Dermis blood vessel endothelial cell (primary cell): ENCODE measurements around the gene TRPM3. TPM values are rescaled to one million over a fixed set of nuclear protein-coding genes. Genes with fewer than 3 reads are reported as not detected.
A peak's percentile ranks its signal among the peaks of the same experiment; 100 is the strongest.

ENCODE experiments used
- DNase-seq: peaks from one replicate; pipeline ENCODE4 v3.0.0; 2010
- total RNA-seq: library from RNA; depleted of rRNA; stranded (reverse); fragments of >200 nt; gene quantifications from 2 replicates; pipeline ENCODE4 v1.2.3, GENCODE V29; 2014

TRPM3 gene
- total RNA-seq, 1 donor from 2014 or later = 1.4 TPM

DNA sequence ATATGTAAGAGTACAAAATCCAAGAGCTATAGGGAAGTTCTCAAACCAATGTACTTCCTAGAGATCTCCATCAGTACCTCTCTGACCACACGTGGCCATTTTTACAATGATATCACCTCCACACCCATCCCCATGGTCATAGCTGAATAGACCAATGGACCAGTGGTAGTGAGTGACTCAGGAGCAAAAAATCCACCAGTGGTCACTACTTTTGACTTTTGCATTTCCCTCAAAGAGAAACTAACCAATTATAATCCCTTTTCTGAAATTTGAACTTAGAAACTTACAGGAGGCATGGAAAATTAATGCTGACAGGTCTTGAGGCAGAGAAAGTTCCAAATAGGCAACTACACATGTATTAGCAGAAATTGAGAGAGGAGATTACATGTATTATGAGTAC lies 238.4 kb downstream of the TRPM3 start:
- DNase-seq = no peak

DNA sequence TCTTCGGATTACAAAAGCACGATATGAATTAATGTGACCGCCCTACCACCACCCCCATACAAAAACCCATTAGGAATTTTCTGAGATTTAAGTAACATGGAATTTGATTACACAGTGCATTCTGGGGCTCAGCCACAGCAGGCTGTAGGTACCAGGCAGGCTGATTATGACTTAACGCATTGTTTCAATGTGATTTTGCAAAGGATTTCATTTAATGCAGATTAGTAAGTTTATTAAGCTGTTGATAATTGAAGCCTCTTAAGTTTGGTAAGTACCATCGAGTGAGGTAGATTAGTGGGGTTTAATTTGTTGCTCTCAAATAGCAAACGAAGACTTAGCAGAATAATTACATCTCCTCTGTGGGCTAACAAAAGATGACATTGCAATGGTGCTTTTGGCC lies 240.1 kb downstream of the TRPM3 start:
- DNase-seq = no peak

DNA sequence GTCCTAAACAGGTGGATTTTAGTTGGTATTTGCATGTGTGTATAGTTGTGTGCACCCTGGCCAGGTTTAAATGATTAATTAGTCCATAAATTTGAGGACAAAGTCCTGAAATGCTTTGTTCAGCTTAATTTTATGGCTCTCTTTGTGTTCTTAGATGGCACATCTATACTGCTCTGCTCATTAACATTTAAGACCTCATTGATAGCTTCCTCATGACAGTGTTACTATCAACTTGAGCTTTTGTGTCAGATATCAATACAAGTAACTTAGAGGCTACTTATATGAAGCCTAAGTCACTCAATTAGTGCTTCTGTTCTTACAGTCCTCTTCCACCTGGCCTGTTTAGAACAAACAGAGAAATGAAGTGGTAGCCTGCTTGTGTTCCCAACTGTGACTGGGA lies 240.9 kb downstream of the TRPM3 start:
- DNase-seq = no peak

DNA sequence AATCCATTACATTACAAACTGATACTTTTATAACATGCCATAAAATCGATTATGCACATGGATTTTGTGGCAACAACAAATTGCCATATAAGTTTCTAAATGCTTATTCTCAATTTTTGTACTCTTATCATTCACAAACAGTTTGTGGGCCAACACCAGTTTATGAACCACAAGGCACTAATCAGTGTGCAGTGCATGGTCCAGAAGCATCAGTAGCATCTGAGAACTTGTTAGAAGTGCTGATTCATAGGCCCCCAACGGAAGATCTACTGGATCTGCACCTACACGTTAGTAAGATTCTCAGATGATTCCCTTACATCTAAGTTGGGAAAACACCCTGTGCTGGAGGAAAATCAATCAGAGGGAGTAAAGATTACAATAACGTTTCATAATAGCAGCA lies 242.8 kb downstream of the TRPM3 start:
- DNase-seq = no peak

GRCh38 chr9:70874451-70874850 lies 247.0 kb downstream of the TRPM3 start:
- no peak for DNase-seq

DNA sequence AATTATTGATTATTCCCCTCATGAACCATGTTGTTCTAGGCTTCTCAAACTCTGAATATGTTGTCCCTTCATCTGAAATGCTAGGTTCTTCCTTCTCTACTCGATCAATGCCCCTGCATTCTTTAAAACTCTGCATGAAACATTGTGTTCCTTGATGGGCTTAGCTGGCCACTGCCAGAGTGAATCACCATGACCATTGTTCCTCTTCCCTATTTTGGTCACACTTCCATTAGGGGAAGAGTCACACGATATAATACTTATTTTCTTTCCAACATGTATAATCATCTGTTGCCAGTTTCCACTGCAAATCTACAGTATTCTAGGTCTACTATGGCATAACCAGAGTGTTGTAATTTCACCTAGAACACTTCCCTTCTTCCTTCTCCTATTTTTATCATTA lies 247.9 kb downstream of the TRPM3 start:
- no peak for DNase-seq

DNA sequence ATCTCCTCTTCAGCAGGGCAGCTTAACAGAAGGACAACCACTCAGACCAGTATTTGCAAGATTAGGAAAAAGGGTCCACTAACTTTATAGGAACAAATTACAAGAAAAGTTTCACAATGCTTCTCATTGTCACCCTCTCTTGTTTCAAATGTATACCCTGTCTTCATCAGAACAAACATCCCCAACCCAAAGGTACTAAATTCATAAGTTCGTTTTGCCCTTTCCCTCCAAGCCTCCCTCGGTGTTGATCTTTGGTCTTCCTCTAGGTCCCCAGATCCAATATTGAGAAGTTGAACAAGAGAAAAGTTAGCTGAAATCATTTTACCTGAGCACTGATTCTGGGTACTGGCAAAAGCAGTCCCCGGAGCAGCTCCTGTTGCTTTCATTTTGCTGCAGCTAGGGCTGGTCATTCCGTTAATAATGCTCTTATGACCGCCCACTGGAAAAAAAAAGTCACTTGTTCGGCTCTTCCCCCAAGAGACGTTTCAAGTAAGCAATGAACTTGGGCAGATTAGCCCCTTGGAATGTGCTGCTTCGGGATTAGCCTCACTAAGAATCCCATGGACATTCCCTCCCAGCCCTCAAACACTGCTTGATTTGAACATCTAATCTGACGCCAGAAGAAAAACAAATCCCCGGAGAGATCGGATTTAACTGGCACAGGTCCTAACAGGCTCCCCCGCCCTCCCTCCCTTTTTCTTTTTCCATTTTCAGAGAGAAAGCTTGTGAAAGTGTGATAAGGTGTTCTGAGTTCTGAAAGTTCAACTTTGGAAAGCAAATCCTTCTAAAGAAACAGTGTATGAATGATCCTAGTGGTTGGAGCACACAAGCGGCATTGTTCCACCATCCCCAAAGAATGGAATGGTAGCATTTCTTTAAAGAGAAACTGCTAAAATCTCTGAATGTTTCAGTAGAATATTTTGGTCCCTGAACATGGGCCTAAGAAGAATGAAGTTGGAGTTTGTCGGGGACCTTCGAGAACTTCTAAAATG lies 252.5 kb downstream of the TRPM3 start:
- DNase-seq = no peak

GRCh38 chr9:70868041-70868440 lies 253.4 kb downstream of the TRPM3 start:
- DNase-seq = no peak

DNA sequence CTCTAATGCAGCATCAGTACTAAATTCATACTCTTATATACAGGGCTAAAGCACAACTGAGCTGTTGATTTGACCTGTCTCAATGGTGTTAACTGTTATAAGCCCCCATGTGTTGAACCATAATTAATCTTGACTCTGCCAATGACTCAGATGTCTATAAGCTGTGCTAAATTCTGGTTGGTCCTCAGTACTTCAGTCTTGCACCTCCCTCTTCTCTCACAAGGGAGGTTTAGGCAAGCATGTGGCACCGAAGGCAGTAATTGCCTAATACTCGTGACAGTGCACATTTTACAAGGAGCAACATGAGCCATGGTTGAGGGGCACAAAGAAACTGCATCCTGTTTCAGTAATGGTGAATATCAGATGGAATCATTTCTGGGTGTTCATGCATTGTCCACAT lies 255.9 kb downstream of the TRPM3 start:
- DNase-seq = no peak

- no peak for DNase-seq
Measured at GRCh38 chr9:70861797-70862196, 259.6 kb downstream of the TRPM3 start.

DNA sequence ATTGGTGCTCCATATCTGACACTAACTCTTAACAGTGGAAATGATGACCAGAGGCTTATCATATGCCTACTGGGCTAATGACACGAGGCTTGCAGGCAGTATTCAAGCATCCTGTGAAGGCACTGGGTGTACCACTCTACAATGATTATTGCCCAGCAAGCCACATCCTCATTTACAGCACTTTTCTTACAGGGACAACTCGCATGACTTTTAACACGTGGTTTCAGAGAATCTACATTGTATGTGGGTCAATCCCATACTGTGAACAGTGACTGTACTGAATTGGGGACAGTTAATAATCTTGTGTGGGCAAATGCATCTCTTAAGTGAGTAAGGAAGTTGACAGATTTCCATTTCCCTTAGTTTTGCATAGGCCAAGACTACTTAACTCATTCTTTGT lies 260.0 kb downstream of the TRPM3 start:
- no peak for DNase-seq

GRCh38 chr9:70859694-70860093 lies 261.7 kb downstream of the TRPM3 start:
- no peak for DNase-seq

DNA sequence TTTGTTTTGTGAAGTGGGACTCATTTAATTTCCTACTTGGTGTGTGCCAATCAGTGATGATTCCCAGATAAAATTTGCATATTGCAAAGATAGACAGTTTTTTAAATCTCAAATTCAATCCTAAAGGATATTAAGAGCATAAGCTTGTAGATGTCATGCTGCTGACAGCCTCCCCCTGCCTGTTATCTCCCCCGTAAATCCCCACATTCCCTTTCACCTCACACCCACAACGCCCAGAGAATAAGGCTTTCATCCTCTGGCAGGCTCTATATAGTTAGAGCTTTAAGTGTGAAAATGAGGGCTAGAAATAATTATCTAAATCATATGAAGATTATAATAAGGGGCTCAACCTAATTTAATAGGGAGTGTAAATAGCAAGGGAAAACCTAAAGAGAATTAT lies 265.0 kb downstream of the TRPM3 start:
- DNase-seq = no peak

GRCh38 chr9:70852711-70853240 lies 268.6 kb downstream of the TRPM3 start:
- no peak for DNase-seq

- DNase-seq = no peak
Measured at GRCh38 chr9:70840266-70840665, 281.2 kb downstream of the TRPM3 start.

- no peak for DNase-seq
Measured at GRCh38 chr9:70835323-70835722, 286.1 kb downstream of the TRPM3 start.

- DNase-seq = no peak
Measured at GRCh38 chr9:70832492-70832891, 288.9 kb downstream of the TRPM3 start.

- DNase-seq = peak; percentile 2
Measured at GRCh38 chr9:70830618-70831017, 290.8 kb downstream of the TRPM3 start.

- DNase-seq = no peak
Measured at GRCh38 chr9:70829591-70830265, 291.7 kb downstream of the TRPM3 start.

DNA sequence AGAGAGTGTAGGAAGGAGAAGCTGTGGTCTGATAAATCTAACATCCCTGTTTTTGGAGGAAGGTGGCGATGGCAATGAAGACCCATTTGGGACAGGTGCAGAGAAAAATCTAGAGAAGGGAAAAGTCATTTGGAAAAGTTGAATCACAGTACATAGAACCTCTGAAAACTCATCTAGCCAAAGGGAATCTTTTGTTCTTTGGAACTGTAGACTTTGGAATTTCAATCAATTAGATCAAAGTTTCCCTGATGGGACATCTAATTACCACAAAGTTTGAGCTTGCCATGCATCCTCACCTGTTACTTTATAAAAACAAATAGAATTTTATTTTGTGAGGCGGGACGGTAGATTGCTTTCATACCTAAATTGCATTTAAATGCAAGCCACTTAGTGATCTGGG lies 294.9 kb downstream of the TRPM3 start:
- no peak for DNase-seq

GRCh38 chr9:70823284-70823683 lies 298.1 kb downstream of the TRPM3 start:
- no peak for DNase-seq

GRCh38 chr9:70817311-70817710 lies 304.1 kb downstream of the TRPM3 start:
- DNase-seq = no peak

GRCh38 chr9:70816891-70817290 lies 304.5 kb downstream of the TRPM3 start:
- no peak for DNase-seq

DNA sequence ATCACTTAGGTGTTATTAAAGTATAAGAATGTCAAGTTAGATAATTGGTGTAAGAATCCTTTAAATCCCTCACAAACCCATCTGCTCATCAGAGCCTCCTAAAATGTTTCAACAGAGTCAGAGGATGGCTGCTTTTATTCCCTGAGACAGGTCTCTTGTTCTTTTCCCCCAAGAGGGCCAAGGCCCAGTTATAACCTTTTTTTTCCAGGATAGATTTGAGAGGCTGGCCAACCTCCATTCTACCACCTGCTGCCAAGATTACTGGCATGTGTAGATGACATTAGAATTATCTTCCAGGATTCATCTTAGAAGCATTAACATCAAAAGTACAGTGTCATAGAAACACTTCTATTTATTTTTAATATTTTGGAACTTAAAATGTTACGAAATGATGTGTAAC lies 305.1 kb downstream of the TRPM3 start:
- no peak for DNase-seq
